HEK293T (cell line): ENCODE results near the gene DRD5.

Experiments
- ARNT ChIP-seq: fragments of 450-650 bp; IDR thresholded peaks from 2 replicates; pipeline ENCODE4 v1.6.1; 2017; ENCODE audit warnings: mild to moderate bottlenecking
- BHLHE40 ChIP-seq: fragments of 450-650 bp; IDR thresholded peaks from 2 replicates; pipeline ENCODE4 v1.6.1; 2016; ENCODE audit warnings: mild to moderate bottlenecking, moderate library complexity, borderline replicate concordance
- FOXA1 ChIP-seq: fragments of 450-650 bp; IDR thresholded peaks from 2 replicates; pipeline ENCODE4 v1.6.1; 2016; ENCODE audit warnings: mild to moderate bottlenecking
- FOXM1 ChIP-seq: fragments of 450-650 bp; IDR thresholded peaks from 2 replicates; pipeline ENCODE4 v1.6.1; 2017; ENCODE audit warnings: mild to moderate bottlenecking, borderline replicate concordance
- SP1 ChIP-seq: fragments of 450-650 bp; IDR thresholded peaks from 2 replicates; pipeline ENCODE4 v1.6.1; 2017
- SUZ12 ChIP-seq: fragments of 450-650 bp; IDR thresholded peaks from 2 replicates; pipeline ENCODE4 v1.6.1; 2016; ENCODE audit warnings: mild to moderate bottlenecking
- TF ChIP-seq, protein P1 (sequence below): fragments of 450-650 bp; IDR thresholded peaks from 2 replicates; pipeline ENCODE4 v1.6.1; 2016

DNA sequence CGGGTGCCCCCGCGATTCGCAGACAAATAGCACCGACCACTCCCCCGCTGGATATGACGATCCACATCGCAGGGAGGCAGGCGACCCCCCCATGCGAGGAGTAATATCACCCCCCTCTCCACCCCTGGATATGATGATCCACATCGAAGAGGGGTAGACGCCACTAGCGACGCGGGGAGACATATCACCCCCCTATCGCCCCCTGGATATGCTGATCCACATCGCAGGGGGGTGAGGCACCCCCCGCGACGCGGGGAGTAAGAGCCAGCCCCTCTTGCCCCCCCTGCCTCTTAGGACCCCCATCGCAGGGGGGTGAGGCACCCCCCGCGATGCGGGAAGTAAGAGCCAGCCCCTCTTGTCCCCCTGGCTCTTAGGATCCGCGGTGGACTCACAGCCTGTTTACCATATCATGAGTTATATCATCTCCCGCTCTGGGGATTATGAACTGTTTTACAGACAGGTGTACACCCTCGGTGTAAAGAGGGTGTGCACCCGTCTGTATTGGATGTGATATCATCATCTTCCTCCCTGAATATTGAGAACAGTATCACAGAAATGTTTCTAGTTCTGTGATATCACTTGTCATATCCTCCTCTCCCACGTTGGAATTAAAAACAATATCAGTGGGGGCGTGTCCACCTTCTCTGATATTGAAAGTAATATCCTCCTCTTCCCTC, 22.7 kb upstream of the DRD5 start:
- TF ChIP-seq ARNT (no peak), FOXM1 (no peak), BHLHE40 (no peak), FOXA1 (no peak), SP1 (no peak), SUZ12 (no peak)
- TF ChIP-seq, protein P1, sequence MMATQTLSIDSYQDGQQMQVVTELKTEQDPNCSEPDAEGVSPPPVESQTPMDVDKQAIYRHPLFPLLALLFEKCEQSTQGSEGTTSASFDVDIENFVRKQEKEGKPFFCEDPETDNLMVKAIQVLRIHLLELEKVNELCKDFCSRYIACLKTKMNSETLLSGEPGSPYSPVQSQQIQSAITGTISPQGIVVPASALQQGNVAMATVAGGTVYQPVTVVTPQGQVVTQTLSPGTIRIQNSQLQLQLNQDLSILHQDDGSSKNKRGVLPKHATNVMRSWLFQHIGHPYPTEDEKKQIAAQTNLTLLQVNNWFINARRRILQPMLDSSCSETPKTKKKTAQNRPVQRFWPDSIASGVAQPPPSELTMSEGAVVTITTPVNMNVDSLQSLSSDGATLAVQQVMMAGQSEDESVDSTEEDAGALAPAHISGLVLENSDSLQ, result no peak
